GM18868 (cell line): ENCODE measurements around the gene ZNF497.
"Not testable (repeated sequence)": the region's sequence is repeated elsewhere in the genome, so short reads cannot be mapped to it uniquely, and the experiment has no call there.

Source experiments
- ATAC-seq: cut with Tn5 transposase; IDR thresholded peaks from one replicate; pipeline ENCODE4 v1.9.1; 2021; ENCODE audit warnings: mild to moderate bottlenecking, moderate library complexity; ENCODE audit not compliant: unreplicated experiment

The ZNF497 gene

DNA sequence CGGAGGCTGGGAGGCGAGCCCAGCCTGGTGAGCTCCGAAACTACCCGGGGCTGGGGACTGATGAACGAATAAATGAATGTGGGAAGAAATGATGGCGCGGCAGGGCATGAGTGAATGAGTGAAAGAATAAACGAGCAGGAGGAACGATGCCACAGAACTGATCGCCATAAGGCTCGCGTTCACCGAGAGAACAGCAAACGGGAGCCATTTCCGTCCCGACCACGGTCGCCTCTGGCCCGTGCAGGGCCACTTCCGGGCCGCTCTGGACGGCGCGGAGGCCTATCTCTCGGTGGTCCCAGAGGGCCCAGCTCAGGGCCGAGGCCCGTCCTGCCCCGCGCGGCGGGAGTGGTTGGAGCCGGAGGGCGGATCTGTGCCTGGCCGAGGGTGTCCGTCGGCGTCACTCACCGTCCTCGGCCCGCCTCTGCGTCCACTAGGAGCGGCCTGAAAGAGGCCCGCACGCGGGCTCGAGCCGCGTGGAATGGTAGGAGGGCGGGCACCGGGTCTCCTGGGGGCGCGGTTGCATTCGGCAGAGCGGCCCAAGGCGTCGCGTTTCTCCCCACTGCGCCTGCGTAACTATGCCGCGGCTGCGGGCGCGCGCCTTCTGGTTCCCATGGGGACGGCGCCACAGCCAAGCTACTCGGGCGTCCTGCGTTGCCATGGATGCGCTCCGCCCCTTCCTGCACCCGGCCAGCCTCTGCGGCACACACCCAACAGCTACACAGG, at the start of gene ZNF497:
TSS of gene ZNF497 (minus strand) at position 480 of the 723 bp plus-strand sequence. CDS start 5,116 bp downstream, outside the sequence.
- ATAC-seq: peak; percentile 88

DNA sequence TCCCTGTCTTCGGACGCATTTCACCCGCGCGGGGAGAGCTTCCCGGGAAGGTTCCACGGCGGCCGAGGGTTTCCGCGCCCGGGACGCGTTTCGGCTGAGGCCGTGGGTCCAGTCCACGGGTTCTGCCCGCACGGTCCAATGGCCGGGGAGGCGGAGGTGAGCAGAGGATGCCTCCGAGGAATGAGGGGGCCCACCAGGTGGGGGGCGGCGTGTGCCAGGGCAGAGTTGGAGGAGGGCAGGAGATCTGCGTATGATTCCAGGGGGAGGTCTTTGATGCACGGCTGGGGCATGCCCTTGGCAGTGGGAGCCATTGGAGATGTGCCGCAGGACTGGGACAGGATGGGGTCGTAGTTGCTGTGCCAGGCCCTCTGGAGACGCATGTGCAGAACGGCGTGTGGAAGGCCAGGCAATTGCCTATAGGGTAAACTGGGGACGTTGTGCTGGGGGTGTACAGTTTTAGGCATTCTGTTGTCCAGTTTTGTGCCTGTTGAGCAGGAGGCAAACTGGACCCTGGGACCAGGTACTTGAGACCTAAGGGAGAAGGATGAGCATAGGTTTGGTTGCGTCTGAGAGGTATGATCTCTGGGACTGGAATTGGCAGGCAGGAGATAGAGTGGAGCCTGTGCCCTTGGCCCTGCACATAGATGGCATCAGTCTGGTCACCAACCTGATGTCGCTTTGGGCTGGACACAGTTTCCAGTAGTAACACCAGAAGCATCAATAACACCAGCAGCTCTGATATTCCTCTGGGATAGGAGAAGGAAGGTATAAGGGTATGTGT, 46.6 kb upstream of the ZNF497 start:
- ATAC-seq: no peak

DNA sequence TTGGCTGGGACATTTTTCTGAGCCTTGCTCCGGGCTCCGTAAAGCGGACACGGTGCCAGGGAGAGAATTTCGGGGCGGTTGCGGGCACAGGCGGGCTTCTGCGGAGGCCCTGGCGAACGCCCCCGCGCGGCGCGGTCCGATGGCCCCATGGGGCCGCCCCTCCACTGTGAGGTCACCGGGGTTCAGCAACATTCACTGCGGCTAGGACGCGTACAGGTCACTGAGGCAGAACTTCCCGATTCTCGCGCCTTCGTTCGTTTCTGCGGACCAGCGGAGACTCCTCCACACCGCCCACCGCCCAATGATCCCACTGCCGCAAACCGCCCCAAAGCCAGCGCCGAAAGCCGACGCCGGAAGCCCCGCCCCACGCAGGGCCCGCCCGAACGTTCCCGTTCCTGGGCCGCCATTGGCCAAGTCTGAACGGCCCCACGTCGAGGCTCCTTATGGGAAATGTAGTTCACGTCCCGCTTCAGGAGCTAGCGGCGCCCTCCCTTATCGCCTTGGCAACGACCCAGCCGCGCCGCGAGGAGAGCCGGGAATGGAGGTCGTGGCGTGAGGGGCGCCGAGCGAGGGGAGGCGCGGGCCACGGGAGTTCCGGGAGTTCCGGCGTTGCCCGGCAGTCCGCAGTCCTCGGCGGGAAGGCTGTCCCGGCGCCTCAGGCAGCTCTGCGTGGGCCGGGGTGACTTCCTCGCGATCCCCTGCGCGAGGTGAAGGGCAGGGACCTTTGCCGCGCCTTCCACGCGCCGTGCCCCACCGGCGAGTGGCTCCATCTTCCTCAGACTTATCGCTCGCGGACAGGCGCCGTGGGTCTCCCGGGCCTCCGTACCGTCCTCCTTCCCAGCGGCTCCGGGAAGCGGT, 45.8 kb upstream of the ZNF497 start, which contains the start of gene ZNF584:
TSS of gene ZNF584 (plus strand) at position 498 of the 858 bp plus-strand sequence. CDS start 499 bp downstream, outside the sequence.
- peak; percentile 94 for ATAC-seq

- no peak for ATAC-seq
These were observed 45.2 kb upstream of the ZNF497 start for GRCh38 chr19:58407658-58408151.

- no peak for ATAC-seq
These were observed 44.5 kb upstream of the ZNF497 start for GRCh38 chr19:58406818-58407657.

GRCh38 chr19:58403920-58404478, 41.4 kb upstream of the ZNF497 start:
- not testable (repeated sequence) for ATAC-seq

GRCh38 chr19:58401840-58402421, 39.4 kb upstream of the ZNF497 start:
- ATAC-seq: no peak

DNA sequence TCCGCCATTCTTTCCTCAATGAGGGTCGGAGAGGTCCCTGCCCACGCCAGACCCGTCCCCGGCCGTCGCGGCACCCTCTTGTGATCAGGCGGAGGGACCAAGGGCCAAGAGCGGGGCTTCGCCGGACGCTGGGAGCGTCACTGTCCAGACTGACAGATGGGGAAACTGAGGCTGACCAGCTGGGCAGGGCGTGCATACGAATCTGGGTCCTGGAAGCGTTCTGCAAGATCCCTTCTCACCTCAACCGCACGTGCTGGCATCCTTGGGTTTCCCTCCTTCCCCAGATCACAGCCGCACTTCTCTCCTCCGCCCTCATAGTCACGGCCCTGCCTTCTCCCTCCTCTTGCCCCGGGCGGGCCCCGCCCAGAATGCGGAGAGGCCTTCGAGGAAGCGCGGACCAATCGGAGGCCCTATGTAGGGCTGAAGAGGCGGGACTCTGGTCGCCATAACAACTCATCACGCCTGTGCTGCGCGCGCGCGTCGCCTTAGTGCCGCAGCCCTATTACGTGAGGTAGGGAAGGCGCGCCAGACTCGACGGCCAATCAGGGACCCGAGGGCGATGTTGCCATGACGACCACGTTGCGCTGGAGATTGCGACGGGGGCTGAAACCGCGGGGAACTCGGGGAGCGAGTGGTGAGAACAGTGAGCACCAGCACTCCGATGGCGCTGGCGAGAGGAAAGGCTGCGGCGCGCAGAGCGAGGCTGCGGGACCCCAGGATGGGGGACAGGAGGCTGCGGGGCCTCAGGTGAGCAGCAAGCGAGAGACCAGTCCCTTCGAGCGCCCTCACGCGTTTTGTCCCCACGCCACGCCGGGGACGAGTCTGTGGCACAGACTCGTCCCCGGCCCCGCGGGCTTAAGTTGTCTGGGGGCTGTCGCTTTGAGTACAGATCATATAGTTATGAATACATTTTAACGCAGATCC, 38.6 kb upstream of the ZNF497 start:
- peak; percentile 98 for ATAC-seq

- ATAC-seq: no peak
These were observed 37.9 kb upstream of the ZNF497 start for GRCh38 chr19:58400316-58400915.

DNA sequence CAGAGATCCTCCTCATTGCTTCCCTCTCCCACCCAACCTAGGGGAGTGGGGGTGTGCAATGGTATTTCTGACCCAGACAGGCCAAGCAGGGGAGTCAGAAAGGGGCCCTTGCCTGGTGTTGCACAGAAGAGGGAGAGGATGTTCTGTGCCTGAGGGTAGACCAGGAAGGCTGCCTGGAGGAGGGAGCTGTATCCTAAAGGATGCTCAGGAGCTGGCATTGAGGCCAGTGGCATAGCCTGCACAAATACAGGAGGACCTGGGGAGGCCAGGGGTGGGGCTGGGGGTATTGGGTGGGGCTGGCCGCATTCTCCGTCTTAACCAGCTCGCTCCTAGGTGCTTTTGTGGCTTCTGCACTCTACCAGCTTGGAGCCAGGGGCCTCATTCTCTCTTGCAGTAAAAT, 37.4 kb upstream of the ZNF497 start:
- ATAC-seq: no peak

GRCh38 chr19:58398545-58398944, 36.0 kb upstream of the ZNF497 start:
- no peak for ATAC-seq

- ATAC-seq: no peak
These were observed 35.5 kb upstream of the ZNF497 start for GRCh38 chr19:58398087-58398486.

DNA sequence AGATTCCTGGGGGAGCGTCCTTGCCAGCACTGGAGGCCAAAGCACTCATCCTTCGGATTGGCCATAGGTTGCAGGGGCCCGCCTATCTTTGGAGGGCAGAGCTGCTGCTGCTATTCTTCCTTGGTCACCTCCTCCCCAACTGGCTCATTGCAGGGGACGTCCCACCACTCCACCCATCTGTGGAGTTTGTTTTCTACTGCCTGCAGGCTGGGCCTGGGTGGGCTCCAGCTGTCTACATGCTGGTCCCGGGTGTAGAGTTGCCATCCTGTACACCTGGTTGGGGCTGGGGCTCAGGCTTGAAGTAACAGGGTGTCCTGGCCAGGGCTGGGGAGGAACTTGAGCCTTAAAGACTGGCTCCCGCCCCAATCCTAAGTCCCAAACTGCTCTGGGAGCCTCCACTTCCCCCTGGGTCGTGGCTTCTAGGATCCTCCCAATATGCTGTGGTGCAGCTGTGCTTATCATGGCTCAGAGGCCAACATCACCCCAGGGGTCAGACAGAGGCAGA, 35.0 kb upstream of the ZNF497 start:
- no peak for ATAC-seq

GRCh38 chr19:58396691-58397532, 34.4 kb upstream of the ZNF497 start:
- ATAC-seq: no peak

DNA sequence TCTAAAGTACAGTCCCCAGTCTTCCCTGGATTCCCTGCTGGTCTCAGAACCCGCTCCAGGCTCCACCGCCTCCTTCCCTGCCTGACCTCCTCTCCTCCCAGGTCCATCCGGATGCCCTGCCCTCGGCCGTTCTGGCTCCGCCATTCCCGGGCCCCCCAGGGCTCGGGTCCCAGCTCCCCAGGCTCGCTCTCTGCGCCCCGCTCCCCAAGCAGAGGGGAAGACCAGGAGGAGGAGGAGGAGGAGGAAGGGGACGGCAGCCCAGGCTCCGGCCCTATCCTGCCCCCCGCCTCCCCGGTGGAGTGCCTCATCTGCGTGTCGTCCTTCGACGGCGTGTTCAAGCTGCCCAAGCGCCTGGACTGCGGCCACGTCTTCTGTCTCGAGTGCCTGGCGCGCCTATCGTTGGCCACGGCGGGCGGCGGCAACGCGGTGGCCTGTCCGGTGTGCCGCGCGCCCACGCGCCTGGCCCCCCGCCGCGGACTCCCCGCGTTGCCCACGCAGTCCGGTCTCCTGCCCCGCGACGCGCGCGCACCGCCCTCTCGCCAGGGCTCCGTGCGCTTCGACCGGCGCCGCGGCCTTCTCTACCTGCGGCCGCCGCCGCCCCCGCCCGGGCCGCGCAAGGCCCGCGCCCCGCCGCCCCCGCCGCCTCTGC, 33.6 kb upstream of the ZNF497 start:
- no peak for ATAC-seq
